SH-SY5Y (cell line): ENCODE measurements around the gene OR7G2.

Experiments
- GATA2 ChIP-seq: IDR thresholded peaks from 2 replicates; pipeline ENCODE4 v1.6.1; 2011; ENCODE audit warnings: mild to moderate bottlenecking, low read depth, low read length
- GATA3 ChIP-seq: IDR thresholded peaks from 2 replicates; pipeline ENCODE4 v1.6.1; 2011; ENCODE audit warnings: low read depth, mild to moderate bottlenecking, low read length, moderate library complexity

GRCh38 chr19:9148697-9149096 is 41.4 kb upstream of the OR7G2 start:
- no peak for TF ChIP-seq GATA2
- no peak for TF ChIP-seq GATA3
